A549 (cell line): ENCODE data around the gene C3orf52. TPM values are rescaled to one million over a fixed set of nuclear protein-coding genes. Genes with fewer than 3 reads are reported as not detected.

Source experiments
- ATAC-seq, 2 experiments: fragments of 200-7000 bp in 1 of 2; fragments of >200 bp in 1 of 2; cut with Nextera tagmentation in 1 of 2; cut with Tn5 transposase in 1 of 2; 3 replicates each; pipeline versions ENCODE4 v1.8.0 to v1.9.1; 2018 to 2020; ENCODE audit warnings: mild to moderate bottlenecking in 1 of 2, moderate library complexity in 1 of 2
- CTCF ChIA-PET: fragments of 300-600 bp; sonication (Branson Sonifier 250); formaldehyde crosslinking; extraction: SDS; loops from one replicate; lab custom pipeline; 2021; ENCODE audit warnings: antibody characterized with exemption, inconsistent platforms; lab: Yijun Ruan, JAX
- POLR2A ChIA-PET: fragments of 350-600 bp; formaldehyde crosslinking; extraction: SDS; loops from one replicate; lab custom pipeline; 2021; ENCODE audit warnings: antibody characterized with exemption, inconsistent platforms; lab: Yijun Ruan, JAX
- DNase-seq, 2 experiments: peaks; one replicate each; pipeline versions ENCODE4 v3.0.0 to v3.0.0-alpha.2; 2011 to 2016; ENCODE audit warnings: low read depth in 1 of 2, low spot score in 1 of 2
- FAIRE-seq: peaks from 2 replicates; lab custom pipeline; 2011; peaks lifted over from hg19 to GRCh38; lab: Jason Lieb, UNC
- H3K27ac ChIP-seq, 2 experiments: fragments of >200 bp; sonication (Bioruptor Twin); formaldehyde crosslinking; 3 replicates each; pipeline ENCODE4 v1.5.1; 2016 to 2017
- H3K4me1 ChIP-seq: fragments of >200 bp; sonication (Bioruptor Twin); formaldehyde crosslinking; 3 replicates; pipeline ENCODE4 v1.6.1; 2016
- H3K4me2 ChIP-seq: fragments of >200 bp; sonication (Bioruptor Twin); formaldehyde crosslinking; 3 replicates; pipeline ENCODE4 v1.6.1; 2016
- H3K4me3 ChIP-seq: fragments of >200 bp; sonication (Bioruptor Twin); formaldehyde crosslinking; 3 replicates; pipeline ENCODE4 v1.5.1; 2016
- H3K9me3 ChIP-seq: fragments of >200 bp; sonication (Bioruptor Twin); formaldehyde crosslinking; 3 replicates; pipeline ENCODE4 v1.6.1; 2016
- BCL3 ChIP-seq: fragments of >200 bp; sonication (Bioruptor Twin); formaldehyde crosslinking; IDR thresholded peaks from 3 replicates; pipeline ENCODE4 v1.6.1; 2016
- BHLHE40 ChIP-seq: IDR thresholded peaks from 2 replicates; pipeline ENCODE4 v1.6.1; 2012; ENCODE audit warnings: low read depth, low read length, inconsistent platforms
- CEBPB ChIP-seq, 2 experiments: fragments of >200 bp in 1 of 2; sonication (Bioruptor Twin) in 1 of 2; formaldehyde crosslinking in 1 of 2; IDR thresholded peaks; 2 replicates each; pipeline ENCODE4 v1.6.1; 2012 to 2016
- CHD2 ChIP-seq: fragments of 150-350 bp; IDR thresholded peaks from 2 replicates; pipeline ENCODE4 v1.6.1; 2014; ENCODE audit warnings: low read length; ENCODE audit not compliant: partially characterized antibody
- EHF ChIP-seq: fragments of 250-450 bp; sonication (Bioruptor Pico); IDR thresholded peaks from 2 replicates; pipeline ENCODE4 v1.5.0; 2020; ENCODE audit warnings: mild to moderate bottlenecking
- EHMT2 ChIP-seq: fragments of 200-600 bp; sonication (generic); IDR thresholded peaks from 2 replicates; pipeline ENCODE4 v1.6.1; 2016; ENCODE audit warnings: antibody characterized with exemption, low read depth, mild to moderate bottlenecking, moderate library complexity
- ELK1 ChIP-seq: fragments of 150-350 bp; IDR thresholded peaks from 2 replicates; pipeline ENCODE4 v1.6.1; 2014; ENCODE audit warnings: low read depth, mild to moderate bottlenecking, low read length
- FOSL2 ChIP-seq, 2 experiments: fragments of 450-650 bp in 1 of 2; fragments of >200 bp in 1 of 2; sonication (Bioruptor Twin) in 1 of 2; formaldehyde crosslinking; IDR thresholded peaks; 2 replicates each; pipeline versions ENCODE4 v1.5.0 to v1.6.1; 2016 to 2020; ENCODE audit warnings: mild to moderate bottlenecking in 1 of 2, moderate library complexity in 1 of 2
- FOXS1 ChIP-seq: fragments of 250-450 bp; sonication (Bioruptor Pico); IDR thresholded peaks from 2 replicates; pipeline ENCODE4 v1.5.0; 2020; ENCODE audit warnings: mild to moderate bottlenecking, moderate library complexity
- GATA3 ChIP-seq: IDR thresholded peaks from 2 replicates; pipeline ENCODE4 v1.6.1; 2012; ENCODE audit warnings: borderline replicate concordance
- HEYL ChIP-seq: fragments of 250-450 bp; sonication (Bioruptor Pico); IDR thresholded peaks from 2 replicates; pipeline ENCODE4 v1.8.0; 2021; ENCODE audit warnings: mild to moderate bottlenecking, moderate library complexity
- HOXA7 ChIP-seq: fragments of 250-450 bp; sonication (Bioruptor Pico); IDR thresholded peaks from 2 replicates; pipeline ENCODE4 v1.5.0; 2020; ENCODE audit warnings: mild to moderate bottlenecking, moderate library complexity
- MYC ChIP-seq: IDR thresholded peaks from 2 replicates; pipeline ENCODE4 v1.6.1; 2012; ENCODE audit warnings: mild to moderate bottlenecking, inconsistent platforms, low read length, improper control_type of control experiment, borderline replicate concordance
- NR3C1 ChIP-seq: fragments of >200 bp; sonication (Bioruptor Twin); formaldehyde crosslinking; IDR thresholded peaks from 3 replicates; pipeline ENCODE4 v1.6.1; 2017
- PHF8 ChIP-seq: fragments of 200-600 bp; sonication (generic); IDR thresholded peaks from 2 replicates; pipeline ENCODE4 v1.6.1; 2016; ENCODE audit warnings: low read depth, mild to moderate bottlenecking, antibody characterized with exemption, moderate library complexity, borderline replicate concordance
- POLR2A ChIP-seq: IDR thresholded peaks from 2 replicates; pipeline ENCODE4 v1.6.1; 2012; ENCODE audit warnings: mild to moderate bottlenecking, low read length
- POLR2AphosphoS2 ChIP-seq: conservative IDR thresholded peaks from 2 replicates; pipeline ENCODE4 v1.6.1; 2012; ENCODE audit warnings: low read length, improper control_type of control experiment, inconsistent platforms
- RCOR1 ChIP-seq: fragments of 150-350 bp; IDR thresholded peaks from 2 replicates; pipeline ENCODE4 v1.6.1; 2014; ENCODE audit warnings: antibody characterized with exemption, low read length, low read depth
- REST ChIP-seq: fragments of 200-600 bp; sonication (generic); IDR thresholded peaks from 2 replicates; pipeline ENCODE4 v1.6.1; 2016; ENCODE audit warnings: antibody characterized with exemption, mild to moderate bottlenecking, moderate library complexity
- RFX5 ChIP-seq: fragments of 450-650 bp; IDR thresholded peaks from 2 replicates; pipeline ENCODE4 v1.7.1; 2014; ENCODE audit warnings: antibody characterized with exemption, mild to moderate bottlenecking, moderate library complexity
- RNF2 ChIP-seq: fragments of 200-600 bp; sonication (generic); IDR thresholded peaks from 2 replicates; pipeline ENCODE4 v1.6.1; 2016; ENCODE audit warnings: low read depth, mild to moderate bottlenecking, antibody characterized with exemption, moderate library complexity, borderline replicate concordance
- SREBF2 ChIP-seq: fragments of 450-650 bp; IDR thresholded peaks from 2 replicates; pipeline ENCODE4 v1.6.1; 2014; ENCODE audit warnings: mild to moderate bottlenecking, moderate library complexity
- TFCP2L1 ChIP-seq: fragments of 250-450 bp; sonication (Bioruptor Pico); IDR thresholded peaks from 2 replicates; pipeline ENCODE4 v1.5.0; 2021; ENCODE audit warnings: mild to moderate bottlenecking
- WGBS: methylation state at CpG from one replicate; pipeline ENCODE4 v1.1.6; 2017; ENCODE audit errors: missing lambda C conversion rate; 5-methylcytosine and 5-hydroxymethylcytosine counted together
- polyA plus RNA-seq, 4 experiments: library from polyadenylated mRNA; depleted of rRNA in 3 of 4; stranded (reverse); fragments of >200 nt; fragmentation: RNase III in 1 of 4; extraction: RNeasy Plus Mini Kit Qiagen cat#74134 plus additional on column Dnase treatment in 1 of 4; gene quantifications; 2 replicates in 3 of 4; 3 replicates in 1 of 4; pipeline ENCODE4 v1.2.3, GENCODE V29; 2011 to 2017
- TF ChIP-seq, protein P1 (sequence below): fragments of >200 bp; sonication (Bioruptor Twin); formaldehyde crosslinking; IDR thresholded peaks from 3 replicates; pipeline ENCODE4 v1.5.1; 2016
- TF ChIP-seq, protein P2 (sequence below): IDR thresholded peaks from 2 replicates; pipeline ENCODE4 v1.6.1; 2012

Gene C3orf52
- polyA plus RNA-seq, 2 of the 4 experiments (the other 2 are of a cell fraction) = 7.0 to 11.5 TPM

GRCh38 chr3:112092496-112093179, 6.4 kb downstream of the C3orf52 start (continued):
- TF ChIP-seq NR3C1 (no peak), RCOR1 (no peak), POLR2A (no peak), MYC (no peak), HEYL (CRISPR knock-in tag) (no peak), EHMT2 (no peak), BHLHE40 (no peak)

DNA sequence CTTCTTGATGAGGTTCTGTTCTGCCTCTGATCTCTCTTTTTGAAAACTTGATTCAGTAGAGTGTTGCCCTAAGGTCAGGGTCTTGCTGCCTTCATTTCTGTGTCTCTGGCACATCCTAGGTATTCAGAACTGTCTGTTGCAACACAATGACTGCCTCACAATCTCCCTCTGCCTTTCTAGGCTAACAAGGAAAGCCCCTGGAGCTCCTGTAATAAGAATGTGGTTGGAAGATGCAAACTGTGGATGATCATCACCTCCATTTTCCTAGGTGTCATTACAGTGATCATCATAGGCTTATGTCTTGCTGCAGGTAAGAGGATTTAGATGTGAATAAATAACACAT, 7.0 kb downstream of the C3orf52 start:
- POLR2A ChIA-PET = no interaction called here
- no peak for ATAC-seq

DNA sequence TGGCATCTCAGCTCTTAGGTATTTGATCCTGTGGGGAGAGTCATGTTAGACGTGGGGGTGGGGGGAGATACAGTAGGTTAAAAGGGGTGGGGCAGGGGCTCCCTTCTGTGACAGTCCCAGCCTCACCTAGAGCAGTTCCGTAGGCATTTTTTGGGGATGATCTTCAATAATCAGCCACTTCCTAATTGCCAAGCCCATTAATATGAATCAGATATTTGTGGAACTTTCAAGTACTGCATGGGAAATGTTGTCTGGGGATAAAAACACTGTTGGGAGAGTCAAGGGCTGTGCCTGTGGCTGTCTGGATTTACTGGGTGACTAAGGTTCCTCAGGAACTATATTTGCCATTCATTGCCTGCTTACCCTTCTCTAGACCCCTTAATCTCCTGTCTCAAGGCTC, 9.5 kb downstream of the C3orf52 start:
- DNase-seq = no peak
- Histone ChIP-seq H3K4me2 (no peak overlapping the region), H3K4me3 (no peak overlapping the region), H3K4me1 (peaks cover 33% of the 10 kb centered on the region), H3K27ac (peak overlapping the region in 1 of 2 experiments; percentile 36; a peak in 3 of 6 replicates), H3K9me3 (no peaks in the 10 kb centered on the region)
- FAIRE-seq = no peak
- WGBS = 32% methylated on average over 2 of the region's 2 CpGs
- ATAC-seq = 0 out of 6 replicates have a peak, but pooled peaks of 1 of the 2 experiments have one; percentile 11
- CTCF ChIA-PET = interaction anchor here (1.4 kb wide), 1 partner anchor 107 kb away, joined by 4 read pairs; no protein-coding TSS in a partner anchor
- POLR2A ChIA-PET = no interaction called here
- TF ChIP-seq, protein P1, sequence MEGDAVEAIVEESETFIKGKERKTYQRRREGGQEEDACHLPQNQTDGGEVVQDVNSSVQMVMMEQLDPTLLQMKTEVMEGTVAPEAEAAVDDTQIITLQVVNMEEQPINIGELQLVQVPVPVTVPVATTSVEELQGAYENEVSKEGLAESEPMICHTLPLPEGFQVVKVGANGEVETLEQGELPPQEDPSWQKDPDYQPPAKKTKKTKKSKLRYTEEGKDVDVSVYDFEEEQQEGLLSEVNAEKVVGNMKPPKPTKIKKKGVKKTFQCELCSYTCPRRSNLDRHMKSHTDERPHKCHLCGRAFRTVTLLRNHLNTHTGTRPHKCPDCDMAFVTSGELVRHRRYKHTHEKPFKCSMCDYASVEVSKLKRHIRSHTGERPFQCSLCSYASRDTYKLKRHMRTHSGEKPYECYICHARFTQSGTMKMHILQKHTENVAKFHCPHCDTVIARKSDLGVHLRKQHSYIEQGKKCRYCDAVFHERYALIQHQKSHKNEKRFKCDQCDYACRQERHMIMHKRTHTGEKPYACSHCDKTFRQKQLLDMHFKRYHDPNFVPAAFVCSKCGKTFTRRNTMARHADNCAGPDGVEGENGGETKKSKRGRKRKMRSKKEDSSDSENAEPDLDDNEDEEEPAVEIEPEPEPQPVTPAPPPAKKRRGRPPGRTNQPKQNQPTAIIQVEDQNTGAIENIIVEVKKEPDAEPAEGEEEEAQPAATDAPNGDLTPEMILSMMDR = no peak
- TF ChIP-seq TFCP2L1 = no peak
- TF ChIP-seq HOXA7 (CRISPR knock-in tag) = no peak
- no peak for TF ChIP-seq CEBPB (IDR thresholded peaks at IDR 0.05)
- no peak for TF ChIP-seq GATA3
- no peak for TF ChIP-seq NR3C1
- TF ChIP-seq REST = no peak
- no peak for TF ChIP-seq HEYL (CRISPR knock-in tag)
- TF ChIP-seq CHD2 = no peak
- no peak for TF ChIP-seq FOXS1
- no peak for TF ChIP-seq MYC
- TF ChIP-seq BCL3 = no peak
- TF ChIP-seq, protein P2, sequence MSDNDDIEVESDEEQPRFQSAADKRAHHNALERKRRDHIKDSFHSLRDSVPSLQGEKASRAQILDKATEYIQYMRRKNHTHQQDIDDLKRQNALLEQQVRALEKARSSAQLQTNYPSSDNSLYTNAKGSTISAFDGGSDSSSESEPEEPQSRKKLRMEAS = no peak
- TF ChIP-seq RNF2 = no peak

More for the DNA sequence above, 7.0 kb downstream of the C3orf52 start:
- FAIRE-seq = no peak
- Histone ChIP-seq H3K4me1 (peaks cover 36% of the 10 kb centered on the region), H3K4me2 (no peak overlapping the region), H3K9me3 (no peaks in the 10 kb centered on the region), H3K27ac (0 out of 6 replicates have a peak overlapping the region, but pooled peaks of 1 of the 2 experiments have one; percentile 6), H3K4me3 (no peak overlapping the region)
- CTCF ChIA-PET = interaction anchor here (1.2 to 1.6 kb wide), 2 partner anchors 18 kb away, joined by 5 read pairs; no protein-coding TSS in a partner anchor
- no peak for DNase-seq
- TF ChIP-seq PHF8 = no peak
- TF ChIP-seq MYC = no peak
- TF ChIP-seq POLR2AphosphoS2 = no peak
- TF ChIP-seq EHF (CRISPR knock-in tag) = no peak
- TF ChIP-seq POLR2A = no peak
- TF ChIP-seq RFX5 = no peak
- TF ChIP-seq BCL3 = no peak
- TF ChIP-seq FOSL2 (IDR thresholded peaks at IDR 0.05) = no peak
- TF ChIP-seq FOSL2 (CRISPR knock-in tag; IDR thresholded peaks at IDR 0.05) = no peak
- TF ChIP-seq SREBF2 = no peak
- TF ChIP-seq ELK1 = no peak
